Natural killer cell (primary cell): ENCODE measurements around the gene YBX2. TPM values are rescaled to one million over a fixed set of nuclear protein-coding genes. Genes with fewer than 3 reads are reported as not detected.

ENCODE experiments used
- ATAC-seq, 3 donors: fragments of 150-1000 bp in 2 of 3; fragments of 200-7000 bp in 1 of 3; cut with Tn5 transposase; 1 replicate in 1 of 3; 2 replicates in 2 of 3; pipeline ENCODE4 v1.10.0; 2021; ENCODE audit warnings: mild to moderate bottlenecking in 2 of 3, moderate library complexity in 2 of 3
- DNase-seq, 2 donors: peaks; one replicate each; pipeline versions ENCODE4 v3.0.0 to v3.0.0-alpha.2; 2013 to 2021; ENCODE audit warnings: mixed read lengths in 1 of 2
- H3K27ac ChIP-seq: one replicate; pipeline ENCODE4 v1.5.1; 2013; ENCODE audit warnings: mild to moderate bottlenecking, low read length
- H3K27me3 ChIP-seq: one replicate; pipeline ENCODE4 v1.6.1; 2013; ENCODE audit warnings: low read length; ENCODE audit not compliant: control insufficient read depth, insufficient read depth
- H3K36me3 ChIP-seq: one replicate; pipeline ENCODE4 v1.6.1; 2013; ENCODE audit warnings: low read length; ENCODE audit not compliant: control insufficient read depth, insufficient read depth
- H3K4me1 ChIP-seq: one replicate; pipeline ENCODE4 v1.6.1; 2013; ENCODE audit warnings: low read length; ENCODE audit not compliant: control insufficient read depth, insufficient read depth
- H3K4me3 ChIP-seq: one replicate; pipeline ENCODE4 v1.5.1; 2013; ENCODE audit warnings: low read length
- H3K9me3 ChIP-seq: one replicate; pipeline ENCODE4 v1.6.1; 2013; ENCODE audit warnings: low read length; ENCODE audit not compliant: control insufficient read depth, insufficient read depth
- H3K27ac Mint-ChIP-seq, 2 donors: one replicate each; pipeline ENCODE4 v1.8.0; 2022; ENCODE audit warnings: mild to moderate bottlenecking in 2 of 2, mixed read lengths in 2 of 2, moderate library complexity in 1 of 2
- H3K27me3 Mint-ChIP-seq, 2 donors: one replicate each; pipeline ENCODE4 v1.8.0; 2022; ENCODE audit warnings: low read depth in 2 of 2, mixed read lengths in 2 of 2
- H3K36me3 Mint-ChIP-seq: one replicate; pipeline ENCODE4 v1.8.0; 2022; ENCODE audit warnings: mixed read lengths
- H3K4me1 Mint-ChIP-seq, 2 donors: one replicate each; pipeline ENCODE4 v1.8.0; 2022; ENCODE audit warnings: mixed read lengths in 2 of 2
- H3K4me3 Mint-ChIP-seq: one replicate; pipeline ENCODE4 v1.8.0; 2022; ENCODE audit warnings: mild to moderate bottlenecking, moderate library complexity, mixed read lengths
- H3K9me3 Mint-ChIP-seq, 2 donors: one replicate each; pipeline ENCODE4 v1.8.0; 2022; ENCODE audit warnings: mixed read lengths in 2 of 2
- WGBS: methylation state at CpG from one replicate; pipeline ENCODE4 v1.1.7; 2013; ENCODE audit warnings: missing lambda C conversion rate; ENCODE audit not compliant: insufficient coverage; 5-methylcytosine and 5-hydroxymethylcytosine counted together
- intact Hi-C: fragments of 100-400 bp; cut with micrococcal nuclease; formaldehyde crosslinking; loops from one replicate; pipeline ENCODE4 v1.14.2; 2022
- total RNA-seq, 4 donors: library from RNA; stranded (reverse); fragments of 120-200 nt in 1 of 4; gene quantifications; one replicate each; pipeline versions ENCODE4 v1.2.3 to v1.2.4, GENCODE V29; 2013 to 2022
- TF ChIP-seq, protein P1 (sequence below): fragments of 200-600 bp; IDR thresholded peaks from one replicate; pipeline ENCODE4 v1.8.0; 2022; ENCODE audit warnings: antibody characterized with exemption

The YBX2 gene
- total RNA-seq, 3 donors from 2014 or later (not counting 1 experiment from before 2014, with no cell fraction given): 0.05 TPM; not detected in 2

DNA sequence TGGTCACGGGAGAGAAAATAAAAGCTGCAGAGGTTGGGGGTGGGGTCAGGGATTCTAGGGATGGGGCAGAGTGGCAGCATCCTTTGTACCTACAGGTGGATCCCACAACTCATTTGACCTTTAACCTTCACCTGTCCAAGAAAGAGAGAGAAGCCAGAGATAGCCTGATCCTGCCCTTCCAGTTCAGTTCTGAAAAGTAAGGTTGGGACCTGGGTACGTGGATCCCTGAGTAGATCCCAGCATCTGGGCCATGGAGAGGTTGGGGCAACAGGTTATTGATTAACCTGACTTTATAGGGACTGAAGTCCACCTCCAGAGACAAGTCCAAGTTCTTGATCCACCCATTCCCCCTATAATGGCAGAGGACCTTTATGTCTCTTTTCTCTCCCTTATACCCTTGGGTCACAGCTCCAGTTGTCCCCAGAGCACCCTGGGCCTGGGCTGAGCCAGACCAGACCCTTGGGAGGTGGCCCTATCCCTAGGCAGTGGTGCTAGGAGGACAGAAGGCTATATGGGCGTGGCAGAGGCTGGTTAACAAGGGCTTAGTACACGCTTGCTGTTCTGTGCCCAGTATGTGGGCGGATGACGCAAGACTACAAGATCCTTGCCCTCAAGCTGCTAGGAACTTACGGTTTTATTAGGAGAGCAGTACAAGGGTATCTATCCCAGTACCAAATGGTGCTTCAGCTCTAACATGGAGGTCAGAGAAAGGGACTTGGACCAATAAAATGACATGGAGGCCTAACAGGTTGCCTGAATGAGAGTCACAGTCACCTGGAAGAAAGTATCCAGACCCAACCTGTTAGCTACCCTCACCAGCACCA, 35.5 kb downstream of the YBX2 start:
- TF ChIP-seq, protein P1, sequence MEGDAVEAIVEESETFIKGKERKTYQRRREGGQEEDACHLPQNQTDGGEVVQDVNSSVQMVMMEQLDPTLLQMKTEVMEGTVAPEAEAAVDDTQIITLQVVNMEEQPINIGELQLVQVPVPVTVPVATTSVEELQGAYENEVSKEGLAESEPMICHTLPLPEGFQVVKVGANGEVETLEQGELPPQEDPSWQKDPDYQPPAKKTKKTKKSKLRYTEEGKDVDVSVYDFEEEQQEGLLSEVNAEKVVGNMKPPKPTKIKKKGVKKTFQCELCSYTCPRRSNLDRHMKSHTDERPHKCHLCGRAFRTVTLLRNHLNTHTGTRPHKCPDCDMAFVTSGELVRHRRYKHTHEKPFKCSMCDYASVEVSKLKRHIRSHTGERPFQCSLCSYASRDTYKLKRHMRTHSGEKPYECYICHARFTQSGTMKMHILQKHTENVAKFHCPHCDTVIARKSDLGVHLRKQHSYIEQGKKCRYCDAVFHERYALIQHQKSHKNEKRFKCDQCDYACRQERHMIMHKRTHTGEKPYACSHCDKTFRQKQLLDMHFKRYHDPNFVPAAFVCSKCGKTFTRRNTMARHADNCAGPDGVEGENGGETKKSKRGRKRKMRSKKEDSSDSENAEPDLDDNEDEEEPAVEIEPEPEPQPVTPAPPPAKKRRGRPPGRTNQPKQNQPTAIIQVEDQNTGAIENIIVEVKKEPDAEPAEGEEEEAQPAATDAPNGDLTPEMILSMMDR: no peak
- Mint-ChIP-seq H3K36me3 (peaks cover 12% of the 10 kb centered on the region), H3K9me3 (no peaks in the 10 kb centered on the region), H3K27ac (no peak overlapping the region), H3K4me3 (no peak overlapping the region), H3K27me3 (peaks cover 12% of the 10 kb centered on the region in 2 donors), H3K4me1 (peaks cover 14 to 19% of the 10 kb centered on the region in 2 donors)
- Histone ChIP-seq H3K27ac (no peak overlapping the region), H3K4me1 (peaks cover 34% of the 10 kb centered on the region), H3K27me3 (peaks cover 22% of the 10 kb centered on the region), H3K4me3 (no peak overlapping the region), H3K36me3 (peaks cover 34% of the 10 kb centered on the region), H3K9me3 (no peaks in the 10 kb centered on the region)
- 94% methylated on average over 6 of the region's 7 CpGs for WGBS
- intact Hi-C loops: no loop called here
- no peak for ATAC-seq
- peak in 1 of 2 donors; percentile 6 for DNase-seq

DNA sequence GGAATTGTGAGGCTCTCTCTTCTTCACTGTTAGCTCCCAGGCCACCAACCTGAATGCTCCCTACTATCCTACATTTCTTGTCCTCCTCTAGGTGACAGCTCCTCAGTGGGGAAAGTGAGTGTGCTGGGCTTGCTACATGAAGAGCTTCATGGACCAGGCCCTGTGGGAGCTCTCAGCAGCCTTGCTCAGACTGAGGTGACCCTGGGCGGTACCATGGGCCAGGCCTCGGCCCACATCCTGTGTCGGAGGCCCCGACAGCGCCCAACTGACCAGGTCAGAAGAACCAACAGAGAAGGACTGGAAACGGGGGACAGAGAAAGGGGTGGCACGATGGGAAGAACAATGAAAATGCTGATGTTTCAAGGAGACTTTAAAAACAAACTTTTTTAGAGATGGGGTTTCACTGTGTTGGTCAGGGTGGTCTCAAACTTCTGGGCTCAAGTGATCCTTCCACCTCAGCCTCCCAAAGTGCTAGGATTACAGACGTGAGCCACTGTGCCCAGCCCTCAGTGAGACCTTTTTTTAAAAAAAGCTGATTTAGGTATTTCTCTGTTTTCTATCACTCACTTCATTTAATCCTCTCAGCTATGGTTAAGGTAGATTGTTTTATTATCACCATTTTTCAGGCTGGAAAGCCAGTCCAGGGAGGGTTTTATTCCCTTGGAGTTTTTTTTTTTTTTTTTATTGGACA, 37.5 kb downstream of the YBX2 start:
- peak overlapping the region; percentile 22 to 35 for H3K27ac Mint-ChIP-seq
- H3K27me3 Mint-ChIP-seq: no peaks in the 10 kb centered on the region
- Histone ChIP-seq H3K4me1 (peaks cover 24% of the 10 kb centered on the region), H3K36me3 (peaks cover 37% of the 10 kb centered on the region), H3K9me3 (no peaks in the 10 kb centered on the region), H3K4me3 (no peak overlapping the region), H3K27me3 (peaks cover 7% of the 10 kb centered on the region), H3K27ac (no peak overlapping the region)
- intact Hi-C loops: no loop called here
- 93% methylated on average over 7 of the region's 8 CpGs for WGBS
- DNase-seq: no peak
- H3K9me3 Mint-ChIP-seq: no peaks in the 10 kb centered on the region
- H3K4me1 Mint-ChIP-seq: peaks cover 15 to 16% of the 10 kb centered on the region in 2 donors
- no peak for ATAC-seq
- H3K36me3 Mint-ChIP-seq: peaks cover 12% of the 10 kb centered on the region
- no peak overlapping the region for H3K4me3 Mint-ChIP-seq
- TF ChIP-seq, protein P1: no peak

DNA sequence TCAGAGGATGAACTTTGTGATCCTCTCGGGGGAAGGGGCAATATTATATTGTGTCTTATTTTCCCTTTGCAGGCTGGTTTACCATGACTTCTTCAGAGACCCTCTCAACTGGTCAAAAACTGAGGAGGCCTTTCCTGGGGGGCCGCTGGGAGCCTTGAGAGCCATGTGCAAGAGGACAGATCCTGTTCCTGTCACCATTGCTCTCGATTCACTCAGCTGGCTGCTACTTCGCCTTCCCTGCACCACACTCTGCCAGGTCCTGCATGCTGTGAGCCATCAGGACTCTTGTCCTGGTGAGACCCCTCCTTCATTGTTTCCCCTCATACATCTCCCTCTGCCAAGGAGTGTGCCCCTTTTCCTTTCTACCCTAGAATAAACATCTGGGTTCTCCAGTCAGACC, 39.9 kb downstream of the YBX2 start:
- H3K27me3 ChIP-seq: no peaks in the 10 kb centered on the region
- DNase-seq (no peak), ATAC-seq (no peak)
- H3K4me1 Mint-ChIP-seq: peaks cover 30 to 32% of the 10 kb centered on the region in 2 donors
- H3K27me3 Mint-ChIP-seq: no peaks in the 10 kb centered on the region
- peaks cover 25% of the 10 kb centered on the region for H3K4me1 ChIP-seq
- peak overlapping the region; percentile 63 for H3K4me3 Mint-ChIP-seq
- H3K27ac ChIP-seq: no peak overlapping the region
- TF ChIP-seq, protein P1: no peak
- H3K4me3 ChIP-seq: no peak overlapping the region
- WGBS: 97% methylated on average over 4 of the region's 4 CpGs
- H3K36me3 ChIP-seq: peaks cover 36% of the 10 kb centered on the region
- H3K36me3 Mint-ChIP-seq: peaks cover 12% of the 10 kb centered on the region
- intact Hi-C loops: loop anchor here (5.0 kb wide), 3 partner anchors 37 to 308 kb away; partner anchors contain the start of genes ACADVL, DLG4, POLR2A and SENP3
- H3K9me3 ChIP-seq: no peaks in the 10 kb centered on the region
- peak overlapping the region; percentile 4 to 59 for H3K27ac Mint-ChIP-seq
- H3K9me3 Mint-ChIP-seq: no peaks in the 10 kb centered on the region
